Chondrocyte (in vitro differentiated cells): Measurements from ENCODE around the gene MAGOHB. TPM values are rescaled to one million over a fixed set of nuclear protein-coding genes. Genes with fewer than 3 reads are reported as not detected.

ENCODE experiments used
- DNase-seq: peaks from one replicate; pipeline ENCODE4 v3.0.0; 2021; ENCODE audit warnings: mixed read lengths, low spot score
- H3K27ac Mint-ChIP-seq: one replicate; pipeline ENCODE4 v1.8.0; 2021; ENCODE audit warnings: mild to moderate bottlenecking, moderate library complexity, mixed read lengths; ENCODE audit not compliant: unreplicated experiment
- H3K27me3 Mint-ChIP-seq: 2 replicates; pipeline ENCODE4 v1.8.0; 2021; ENCODE audit warnings: low read depth, mixed read lengths
- H3K36me3 Mint-ChIP-seq: 2 replicates; pipeline ENCODE4 v1.8.0; 2021; ENCODE audit warnings: low read depth, mixed read lengths
- H3K4me1 Mint-ChIP-seq: 2 replicates; pipeline ENCODE4 v1.8.0; 2021; ENCODE audit warnings: low read depth, mild to moderate bottlenecking, mixed read lengths
- H3K4me3 Mint-ChIP-seq: one replicate; pipeline ENCODE4 v1.8.0; 2021; ENCODE audit warnings: mild to moderate bottlenecking, moderate library complexity, mixed read lengths; ENCODE audit not compliant: unreplicated experiment
- H3K9me3 Mint-ChIP-seq: 2 replicates; pipeline ENCODE4 v1.8.0; 2021; ENCODE audit warnings: low read depth, mixed read lengths
- total RNA-seq: library from RNA; stranded (reverse); gene quantifications from 3 replicates; pipeline ENCODE4 v1.2.1, GENCODE V29; 2021
- TF ChIP-seq, protein P1 (sequence below): fragments of 200-600 bp; sonication (generic); IDR thresholded peaks from 2 replicates; pipeline ENCODE4 v1.5.0; 2021; ENCODE audit warnings: antibody characterized with exemption, mild to moderate bottlenecking, moderate library complexity

MAGOHB gene
- total RNA-seq, 1 donor from 2014 or later: 40.9 TPM

DNA sequence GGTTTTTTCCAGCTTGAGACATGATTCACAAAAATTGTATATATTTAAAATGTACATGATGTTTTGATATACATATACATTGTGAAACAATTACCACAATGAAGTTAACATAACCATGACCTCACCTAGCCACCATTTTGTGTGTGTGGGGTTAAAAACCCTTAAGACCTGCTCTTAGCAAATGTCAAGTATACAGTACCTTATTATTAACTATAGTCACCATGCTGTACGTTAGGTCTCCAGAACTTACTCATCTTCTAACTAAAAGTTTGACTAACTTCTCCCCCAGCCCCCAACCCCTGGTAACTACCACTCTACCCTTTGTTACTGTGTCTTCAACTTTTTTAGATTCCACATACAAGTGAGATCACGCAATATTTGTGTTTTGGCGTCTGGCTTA, 55.1 kb downstream of the MAGOHB start:
- DNase-seq: no peak
- Mint-ChIP-seq H3K36me3 (no peaks in the 10 kb centered on the region), H3K27ac (no peak overlapping the region), H3K9me3 (peaks cover 4% of the 10 kb centered on the region), H3K4me3 (no peak overlapping the region), H3K4me1 (no peaks in the 10 kb centered on the region), H3K27me3 (peaks cover 7% of the 10 kb centered on the region)
- TF ChIP-seq, protein P1, sequence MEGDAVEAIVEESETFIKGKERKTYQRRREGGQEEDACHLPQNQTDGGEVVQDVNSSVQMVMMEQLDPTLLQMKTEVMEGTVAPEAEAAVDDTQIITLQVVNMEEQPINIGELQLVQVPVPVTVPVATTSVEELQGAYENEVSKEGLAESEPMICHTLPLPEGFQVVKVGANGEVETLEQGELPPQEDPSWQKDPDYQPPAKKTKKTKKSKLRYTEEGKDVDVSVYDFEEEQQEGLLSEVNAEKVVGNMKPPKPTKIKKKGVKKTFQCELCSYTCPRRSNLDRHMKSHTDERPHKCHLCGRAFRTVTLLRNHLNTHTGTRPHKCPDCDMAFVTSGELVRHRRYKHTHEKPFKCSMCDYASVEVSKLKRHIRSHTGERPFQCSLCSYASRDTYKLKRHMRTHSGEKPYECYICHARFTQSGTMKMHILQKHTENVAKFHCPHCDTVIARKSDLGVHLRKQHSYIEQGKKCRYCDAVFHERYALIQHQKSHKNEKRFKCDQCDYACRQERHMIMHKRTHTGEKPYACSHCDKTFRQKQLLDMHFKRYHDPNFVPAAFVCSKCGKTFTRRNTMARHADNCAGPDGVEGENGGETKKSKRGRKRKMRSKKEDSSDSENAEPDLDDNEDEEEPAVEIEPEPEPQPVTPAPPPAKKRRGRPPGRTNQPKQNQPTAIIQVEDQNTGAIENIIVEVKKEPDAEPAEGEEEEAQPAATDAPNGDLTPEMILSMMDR: no peak

DNA sequence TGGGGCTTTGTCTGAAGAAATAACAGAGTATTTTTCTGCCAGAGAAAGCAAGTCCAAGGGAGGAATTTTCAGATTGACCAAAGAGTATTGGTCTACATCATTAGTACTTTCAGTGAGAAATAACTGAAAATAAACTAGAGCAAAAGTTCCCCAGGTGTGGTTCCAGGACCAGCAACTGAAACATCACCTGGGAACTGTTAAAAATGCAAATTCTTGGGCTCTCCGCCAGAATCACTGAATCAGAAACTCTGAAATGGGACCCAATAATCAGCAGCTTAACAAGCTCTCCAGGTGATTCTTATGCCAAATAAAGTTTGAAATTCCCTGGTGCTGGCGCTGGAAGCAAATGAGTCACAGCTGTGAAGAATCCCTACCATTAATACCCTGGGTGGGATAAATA, 55.6 kb downstream of the MAGOHB start:
- H3K27me3 Mint-ChIP-seq: peaks cover 7% of the 10 kb centered on the region
- DNase-seq: no peak
- TF ChIP-seq, protein P1: no peak
- H3K4me1 Mint-ChIP-seq: no peaks in the 10 kb centered on the region
- no peak overlapping the region for H3K4me3 Mint-ChIP-seq
- H3K36me3 Mint-ChIP-seq: no peaks in the 10 kb centered on the region
- no peak overlapping the region for H3K27ac Mint-ChIP-seq
- H3K9me3 Mint-ChIP-seq: peaks cover 9% of the 10 kb centered on the region

DNA sequence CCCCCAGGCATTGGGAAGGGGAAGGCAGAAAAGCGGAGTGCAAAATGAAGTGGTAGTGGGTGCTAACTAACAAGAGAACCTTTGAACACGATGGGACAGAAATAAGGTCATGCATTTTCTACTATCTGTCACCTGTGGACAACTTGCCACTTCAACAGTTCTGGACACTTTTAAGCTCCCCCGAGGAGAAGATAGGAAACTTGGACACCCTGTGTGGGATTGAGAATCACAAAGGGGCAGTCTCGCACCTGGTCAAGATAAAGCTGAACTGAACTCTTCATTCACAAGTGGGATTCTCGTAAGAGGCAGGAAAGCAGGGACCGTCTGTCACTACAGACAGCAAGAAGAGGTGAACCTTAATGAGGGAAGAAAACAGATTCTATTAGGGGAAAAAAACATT, 56.1 kb downstream of the MAGOHB start:
- no peaks in the 10 kb centered on the region for H3K36me3 Mint-ChIP-seq
- H3K27me3 Mint-ChIP-seq: peaks cover 7% of the 10 kb centered on the region
- H3K4me3 Mint-ChIP-seq: no peak overlapping the region
- TF ChIP-seq, protein P1: no peak
- no peaks in the 10 kb centered on the region for H3K4me1 Mint-ChIP-seq
- no peak overlapping the region for H3K27ac Mint-ChIP-seq
- H3K9me3 Mint-ChIP-seq: peaks cover 11% of the 10 kb centered on the region
- DNase-seq: no peak

DNA sequence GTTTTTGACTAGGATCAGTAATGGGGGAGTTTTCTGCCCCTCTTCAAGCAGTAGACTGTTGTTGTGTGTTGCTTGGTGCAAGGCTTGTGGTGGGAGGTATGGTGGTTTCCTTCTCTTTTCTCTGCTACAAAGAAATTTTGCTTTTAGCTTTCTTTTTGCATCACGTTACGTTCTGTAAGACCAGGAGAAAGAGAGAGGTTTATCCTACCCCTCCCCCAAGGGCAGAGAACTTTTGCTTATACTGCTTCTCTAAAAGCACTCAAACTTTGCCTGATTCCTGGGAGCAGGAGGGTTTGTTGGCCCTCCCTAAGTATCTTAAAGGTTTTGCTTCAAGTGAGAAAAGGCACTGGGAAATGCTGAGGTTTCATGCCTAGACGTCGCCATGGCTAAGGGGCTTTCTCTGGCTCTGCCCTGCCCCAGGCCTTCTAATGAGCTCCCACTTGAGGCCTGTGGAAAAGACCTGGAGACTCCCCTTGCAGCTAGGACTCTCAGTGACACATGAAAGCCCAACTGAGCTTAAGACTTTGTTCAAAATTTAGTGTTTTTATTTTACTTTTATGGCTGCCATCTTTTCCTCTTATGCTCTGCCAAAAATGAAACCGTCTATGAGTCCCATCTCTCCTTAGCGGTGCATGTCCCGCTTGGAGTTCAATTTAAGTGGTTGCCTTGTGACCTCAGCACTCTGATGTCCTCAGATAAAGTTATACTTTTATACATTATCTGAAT, 58.5 kb downstream of the MAGOHB start:
- DNase-seq: no peak
- Mint-ChIP-seq H3K4me1 (no peaks in the 10 kb centered on the region), H3K36me3 (no peaks in the 10 kb centered on the region), H3K4me3 (no peak overlapping the region), H3K27me3 (peaks cover 7% of the 10 kb centered on the region), H3K9me3 (peaks cover 11% of the 10 kb centered on the region), H3K27ac (no peak overlapping the region)
- TF ChIP-seq, protein P1: no peak

DNA sequence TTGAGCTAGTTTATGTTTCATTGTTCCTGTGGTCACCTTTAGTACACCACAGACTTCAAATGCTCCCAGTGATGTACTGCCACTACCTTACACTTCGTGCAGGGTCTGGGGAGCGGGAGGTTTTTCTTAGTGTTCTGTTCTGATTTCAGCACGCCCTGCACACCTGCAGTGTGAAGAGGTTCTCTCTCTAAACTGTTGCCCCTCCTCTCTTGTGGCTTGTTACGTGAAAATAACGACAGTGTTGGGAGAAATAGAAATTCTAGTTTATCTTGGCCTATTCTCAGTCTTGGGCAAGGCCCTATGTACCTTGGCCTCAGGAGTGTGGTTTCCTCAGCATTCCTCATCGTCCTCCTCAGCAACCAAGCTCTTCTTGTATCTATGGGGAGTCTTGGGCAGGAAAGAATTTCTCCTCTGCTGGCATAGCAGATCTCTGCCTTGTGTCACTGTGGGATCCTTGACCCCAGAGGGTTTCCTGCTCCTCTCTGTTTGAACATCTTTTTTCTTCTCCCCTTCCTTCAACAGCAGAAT, 59.1 kb downstream of the MAGOHB start:
- peaks cover 11% of the 10 kb centered on the region for H3K9me3 Mint-ChIP-seq
- no peak overlapping the region for H3K4me3 Mint-ChIP-seq
- H3K4me1 Mint-ChIP-seq: no peaks in the 10 kb centered on the region
- no peak overlapping the region for H3K27ac Mint-ChIP-seq
- peaks cover 7% of the 10 kb centered on the region for H3K27me3 Mint-ChIP-seq
- TF ChIP-seq, protein P1: no peak
- no peak for DNase-seq
- no peaks in the 10 kb centered on the region for H3K36me3 Mint-ChIP-seq

Other genes starting within 250 kb of the MAGOHB start
- not detected in 3 replicates for gene KLRK1, start 223.6 kb downstream of the MAGOHB start, total RNA-seq
- gene KLRC4, start 203.9 kb downstream of the MAGOHB start, total RNA-seq: not detected in 3 replicates
- gene KLRC3, start 193.0 kb downstream of the MAGOHB start, total RNA-seq: not detected in 3 replicates
- not detected in 3 replicates for gene KLRC2, start 177.6 kb downstream of the MAGOHB start, total RNA-seq
- not detected in 3 replicates for gene KLRC1, start 160.2 kb downstream of the MAGOHB start, total RNA-seq
- gene EIF2S3B, start 107.7 kb downstream of the MAGOHB start, total RNA-seq: 0.56 to 1.5 TPM (median 1.3 TPM) in 3 replicates
- gene STYK1, start 60.4 kb upstream of the MAGOHB start, total RNA-seq: 0.12 to 0.31 TPM (median 0.15 TPM) in 3 replicates
- gene YBX3, start 109.7 kb upstream of the MAGOHB start, total RNA-seq: 249 to 281 TPM (median 267 TPM) in 3 replicates
- not detected in 3 replicates for gene TAS2R7, start 189.0 kb upstream of the MAGOHB start, total RNA-seq
- not detected in 3 replicates for gene TAS2R8, start 193.7 kb upstream of the MAGOHB start, total RNA-seq
- 0.53 TPM in 1 of 3 replicates, not detected in the others for gene TAS2R9, start 196.6 kb upstream of the MAGOHB start, total RNA-seq
- gene TAS2R10, start 212.7 kb upstream of the MAGOHB start, total RNA-seq: 0.46 to 1.1 TPM (median 0.47 TPM) in 3 replicates
- 2.3 to 3.9 TPM (median 3.6 TPM) in 3 replicates for gene PRR4, start 235.9 kb upstream of the MAGOHB start, total RNA-seq